ENCODE data around the gene HIP1.

The HIP1 gene

GRCh38 chr7:75652788-75653187, 86.0 kb downstream of the HIP1 start:
- no peak overlapping the region for H3K4me3 ChIP-seq (replicated peaks; ENCODE audit: low read depth, low read length)
- no peak for TF ChIP-seq CTCF (IDR thresholded peaks at IDR 0.05; ENCODE audit: low read length, missing control alignments)
- no peak for DNase-seq (ENCODE audit: low read depth)

GRCh38 chr7:75650681-75651080, 88.1 kb downstream of the HIP1 start:
- no peak for DNase-seq (ENCODE audit: low read depth)

GRCh38 chr7:75650062-75650461, 88.7 kb downstream of the HIP1 start:
- H3K4me3 ChIP-seq (replicated peaks; ENCODE audit: low read depth, low read length): no peak overlapping the region
- no peak for TF ChIP-seq CTCF (IDR thresholded peaks at IDR 0.05; ENCODE audit: low read length, missing control alignments)
- DNase-seq (ENCODE audit: low read depth): no peak

More at GRCh38 chr7:75650681-75651080, 88.1 kb downstream of the HIP1 start:
- TF ChIP-seq CTCF (IDR thresholded peaks at IDR 0.05; ENCODE audit: low read length, missing control alignments): no peak
- no peak overlapping the region for H3K4me3 ChIP-seq (replicated peaks; ENCODE audit: low read depth, low read length)

- DNase-seq (ENCODE audit: low read depth): no peak
- no peak for TF ChIP-seq CTCF (IDR thresholded peaks at IDR 0.05; ENCODE audit: low read length, missing control alignments)
- no peak overlapping the region for H3K4me3 ChIP-seq (replicated peaks; ENCODE audit: low read depth, low read length)
These were observed 89.3 kb downstream of the HIP1 start for GRCh38 chr7:75649462-75649861.

- TF ChIP-seq CTCF (IDR thresholded peaks at IDR 0.05; ENCODE audit: low read length, missing control alignments): no peak
These were observed 90.9 kb downstream of the HIP1 start for GRCh38 chr7:75647709-75648438.

GRCh38 chr7:75646571-75647102, 92.1 kb downstream of the HIP1 start:
- no peak overlapping the region for H3K4me3 ChIP-seq (replicated peaks; ENCODE audit: low read depth, low read length)
- no peak for DNase-seq (ENCODE audit: low read depth)
- no peak for TF ChIP-seq CTCF (IDR thresholded peaks at IDR 0.05; ENCODE audit: low read length, missing control alignments)

More at GRCh38 chr7:75647709-75648438, 90.9 kb downstream of the HIP1 start:
- H3K4me3 ChIP-seq (replicated peaks; ENCODE audit: low read depth, low read length): no peak overlapping the region
- DNase-seq (ENCODE audit: low read depth): no peak

- no peak overlapping the region for H3K4me3 ChIP-seq (replicated peaks; ENCODE audit: low read depth, low read length)
- TF ChIP-seq CTCF (IDR thresholded peaks at IDR 0.05; ENCODE audit: low read length, missing control alignments): no peak
- no peak for DNase-seq (ENCODE audit: low read depth)
These were observed 93.2 kb downstream of the HIP1 start for GRCh38 chr7:75645570-75645969.

All from fibroblast of pulmonary artery (primary cell).